GM19397 (cell line): Measurements from ENCODE around the gene CPNE9.

Experiments
- ATAC-seq: cut with Tn5 transposase; IDR thresholded peaks from one replicate; pipeline ENCODE4 v1.9.1; 2021; ENCODE audit warnings: mild to moderate bottlenecking, moderate library complexity; ENCODE audit not compliant: unreplicated experiment

Gene CPNE9

GRCh38 chr3:9713142-9713541 lies 9.5 kb downstream of the CPNE9 start:
- ATAC-seq, result no peak

GRCh38 chr3:9715136-9715535 lies 11.5 kb downstream of the CPNE9 start:
- ATAC-seq, result no peak

DNA sequence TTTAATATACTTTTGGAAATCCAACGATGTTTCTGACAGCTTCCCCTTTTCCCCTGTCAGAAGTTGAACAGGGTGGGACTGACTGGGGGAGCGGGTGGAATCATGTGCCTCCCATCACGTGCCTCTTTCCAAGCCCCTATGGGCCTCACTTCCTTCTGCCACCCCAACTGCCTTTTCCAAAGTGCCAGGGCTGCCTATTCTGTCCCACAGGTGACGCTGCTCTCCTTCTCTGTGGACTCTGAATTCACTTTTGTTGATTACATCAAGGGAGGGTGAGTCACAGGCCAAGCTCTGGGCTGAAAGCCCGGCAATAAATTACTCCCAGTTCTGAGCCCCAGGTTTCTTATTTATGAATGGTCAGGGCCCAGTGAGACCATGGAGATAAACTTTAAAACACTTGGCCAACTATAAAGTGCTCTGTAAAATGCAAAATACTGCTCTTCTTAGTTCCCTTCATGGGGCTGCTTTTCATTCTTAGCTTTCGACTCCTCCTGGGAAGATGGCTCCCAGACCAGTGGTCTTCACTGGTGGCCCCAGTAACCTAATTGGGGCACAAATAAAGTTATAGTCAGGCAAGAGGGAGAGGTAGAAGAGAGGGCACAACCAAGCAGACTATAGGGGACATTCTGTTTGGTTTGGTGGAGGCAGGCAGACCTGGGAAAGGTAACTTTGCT lies 12.3 kb downstream of the CPNE9 start:
- no peak for ATAC-seq

DNA sequence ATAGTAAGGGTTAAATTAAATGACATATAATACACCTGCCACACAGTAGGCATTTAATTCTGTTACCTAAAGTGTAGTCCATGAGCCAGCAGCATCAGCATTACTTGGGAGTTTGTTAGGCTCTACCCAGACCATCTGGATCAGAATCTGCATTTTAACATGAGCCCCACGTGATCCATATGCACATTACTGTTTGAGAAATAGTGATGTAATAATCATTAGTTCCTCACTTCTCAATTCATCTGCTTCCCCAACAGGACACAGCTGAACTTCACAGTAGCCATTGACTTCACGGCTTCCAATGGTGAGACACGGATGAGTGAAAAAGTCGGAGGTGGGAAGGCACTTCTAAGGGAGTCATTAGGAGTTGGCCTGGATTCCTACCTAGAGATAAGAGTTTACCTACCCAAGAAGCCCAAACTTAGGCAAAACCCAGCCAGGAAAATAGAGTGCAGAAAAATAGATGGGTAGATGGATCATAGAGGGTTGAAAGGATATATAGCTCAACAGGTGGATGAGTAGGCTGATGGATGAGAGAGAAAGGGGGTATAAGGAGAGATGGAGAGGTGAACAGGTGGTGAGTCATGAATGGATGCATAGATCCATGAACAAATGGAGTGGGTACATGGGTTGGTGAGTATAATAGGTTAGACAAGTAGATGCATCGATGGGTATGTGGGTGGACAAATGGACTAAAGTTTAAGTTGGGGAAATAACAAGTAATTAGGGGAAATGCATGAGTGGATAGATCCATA lies 13.3 kb downstream of the CPNE9 start:
- no peak for ATAC-seq

GRCh38 chr3:9717563-9717962 lies 13.9 kb downstream of the CPNE9 start:
- no peak for ATAC-seq

DNA sequence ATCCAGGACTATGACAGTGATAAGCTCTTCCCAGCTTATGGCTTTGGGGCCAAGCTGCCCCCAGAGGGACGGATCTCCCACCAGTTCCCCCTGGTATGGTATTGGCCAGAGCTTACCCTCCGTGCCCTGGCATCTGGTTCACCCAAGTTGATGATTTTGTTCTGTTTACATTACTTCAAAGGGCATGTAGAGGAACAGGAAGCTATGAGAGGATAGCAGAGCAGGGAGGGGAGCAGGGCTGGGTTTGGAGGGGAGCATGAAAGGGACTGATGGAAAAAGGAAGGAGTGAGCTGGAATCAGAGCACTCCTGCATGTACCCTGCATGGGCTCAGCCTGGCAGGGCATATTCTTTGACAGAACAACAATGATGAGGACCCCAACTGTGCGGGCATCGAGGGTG lies 14.5 kb downstream of the CPNE9 start:
- ATAC-seq, result no peak

GRCh38 chr3:9721015-9721699 lies 17.5 kb downstream of the CPNE9 start:
- ATAC-seq, result no peak

GRCh38 chr3:9721700-9722060 lies 18.0 kb downstream of the CPNE9 start:
- no peak for ATAC-seq

GRCh38 chr3:9725775-9726515 lies 22.3 kb downstream of the CPNE9 start:
- no peak for ATAC-seq

- ATAC-seq, result no peak
Observed at GRCh38 chr3:9727041-9727595, 23.5 kb downstream of the CPNE9 start.

GRCh38 chr3:9727743-9728142 lies 24.1 kb downstream of the CPNE9 start:
- ATAC-seq, result no peak

- ATAC-seq, result no peak
Observed at GRCh38 chr3:9729419-9729818, 25.8 kb downstream of the CPNE9 start.

DNA sequence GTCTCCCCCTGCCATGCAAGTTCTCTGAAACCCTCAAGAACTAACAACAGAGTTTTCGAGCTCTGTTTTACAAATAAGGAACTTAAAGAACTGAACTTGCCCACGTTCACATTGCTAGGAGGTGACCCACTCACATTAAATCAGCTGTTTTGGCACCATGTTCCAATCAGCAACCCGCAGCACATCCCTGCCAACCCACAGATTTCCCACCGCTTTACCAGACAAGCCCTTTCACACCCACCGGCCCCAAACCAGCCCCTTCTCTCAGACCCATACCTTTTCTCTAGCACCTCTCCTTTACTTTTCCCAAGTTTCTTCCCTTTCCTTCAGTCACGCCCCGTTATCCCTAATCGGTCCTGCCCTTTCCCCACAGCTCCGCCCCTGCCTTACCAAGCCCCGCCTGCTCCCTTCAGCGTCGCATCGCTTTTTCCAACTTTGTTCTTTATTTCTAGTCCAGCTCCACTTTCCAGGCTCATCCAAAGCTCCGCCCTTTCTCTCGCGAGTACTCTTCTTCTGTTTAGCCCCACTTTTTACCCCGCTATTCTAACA lies 27.1 kb downstream of the CPNE9 start:
- peak; percentile 36 for ATAC-seq

DNA sequence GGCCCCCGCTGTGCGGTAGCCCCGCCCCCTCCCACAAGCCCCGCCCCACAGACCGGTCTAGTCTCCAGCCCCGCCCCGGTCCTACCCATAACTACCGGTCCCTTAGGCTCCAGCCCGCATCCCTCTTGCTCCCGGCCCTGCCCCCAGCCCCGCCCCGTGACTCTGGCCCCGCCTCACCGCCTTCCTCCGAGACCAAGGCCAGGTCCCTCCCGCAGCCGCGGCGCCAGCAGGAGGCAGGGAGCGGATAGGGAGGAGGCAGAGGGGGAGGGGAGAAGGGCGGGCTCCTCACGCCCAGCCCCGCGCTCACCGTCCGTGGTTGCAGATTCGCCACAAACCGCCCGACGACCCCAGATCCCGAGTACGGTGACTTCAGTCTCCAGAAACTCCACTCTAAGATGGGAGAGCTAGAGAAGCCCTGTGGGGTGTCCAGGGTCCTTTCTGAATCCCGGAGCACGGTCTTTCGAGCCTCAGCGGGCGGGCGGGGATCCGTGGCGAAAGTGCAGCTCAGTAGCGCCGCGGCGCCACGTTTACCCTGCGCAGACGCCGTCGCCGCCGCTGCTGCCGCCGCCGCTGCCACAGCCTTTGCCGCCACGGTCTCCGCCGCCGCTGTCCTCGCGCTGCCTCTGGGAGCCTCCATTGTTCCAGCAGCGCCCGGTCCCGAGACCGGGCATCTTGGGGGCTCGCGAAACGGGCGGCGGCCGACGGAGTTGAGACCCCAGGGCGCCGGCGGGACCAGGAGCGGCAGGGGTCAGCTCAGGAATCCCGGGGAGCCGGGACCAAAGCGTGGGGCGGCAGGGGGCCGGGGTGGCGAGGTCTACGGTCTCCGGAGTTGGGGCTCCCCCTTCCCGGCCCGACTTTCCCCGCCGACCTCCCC lies 27.8 kb downstream of the CPNE9 start, which contains the start of gene BRPF1:
Gene BRPF1, plus strand, starts transcription at position 530 of the 874 bp plus-strand sequence. CDS start 2,406 bp downstream, outside the sequence.
- peak; percentile 91 for ATAC-seq

DNA sequence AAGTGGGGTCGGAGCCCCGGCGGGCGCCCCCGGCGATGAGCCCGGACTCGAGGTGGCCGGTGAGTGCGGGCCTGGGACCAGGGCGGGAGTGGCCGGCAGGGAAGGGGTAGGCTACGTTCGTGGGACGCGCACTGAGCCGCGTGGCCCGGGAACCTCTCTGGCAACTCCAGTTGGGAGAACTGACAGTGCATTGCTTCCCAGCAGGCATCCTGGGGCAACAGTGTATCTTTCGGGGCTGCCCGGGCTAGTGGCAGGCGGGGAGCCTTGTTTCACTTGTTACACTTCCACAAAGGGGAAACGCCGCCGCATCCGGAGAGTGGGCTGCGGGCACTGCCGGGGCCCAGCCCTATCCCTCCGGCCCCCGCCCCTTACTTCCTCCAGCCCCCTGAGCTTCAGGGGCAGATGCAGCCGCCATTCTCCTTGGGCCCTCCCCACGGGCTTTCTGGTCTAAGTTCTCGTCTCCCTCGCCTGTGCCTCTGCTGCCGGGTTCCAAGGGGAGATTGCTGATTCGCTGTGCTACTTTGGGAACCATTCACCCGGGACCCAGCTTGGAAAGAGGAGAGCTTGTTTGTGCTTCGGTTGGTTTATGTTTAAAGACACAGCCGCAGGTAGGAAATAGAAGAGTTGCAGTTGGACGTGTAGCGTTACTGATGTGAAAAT lies 28.6 kb downstream of the CPNE9 start:
- peak; percentile 5 for ATAC-seq

- ATAC-seq, result no peak
Observed at GRCh38 chr3:9732740-9733115, 29.1 kb downstream of the CPNE9 start.

DNA sequence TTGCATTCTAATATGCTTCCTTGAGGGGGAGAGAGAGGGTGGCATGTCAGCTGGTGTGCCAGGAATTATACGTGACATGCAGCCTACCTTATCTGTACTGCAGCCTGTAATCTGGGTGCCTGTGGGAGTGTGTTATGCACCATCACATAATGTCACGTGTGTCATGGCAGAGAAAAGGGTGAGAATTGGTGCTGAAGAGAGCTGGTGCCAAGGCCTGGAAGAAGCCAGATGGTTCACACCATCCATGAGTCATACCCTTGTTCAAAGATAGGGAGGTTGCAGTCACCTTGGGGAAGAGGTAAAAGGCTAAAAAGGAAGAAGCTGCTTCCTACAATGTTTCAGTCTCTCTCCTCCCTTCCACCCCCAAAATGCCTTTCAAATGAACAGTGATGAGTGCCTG lies 33.2 kb downstream of the CPNE9 start:
- no peak for ATAC-seq

- ATAC-seq, result no peak
Observed at GRCh38 chr3:9739181-9739580, 35.5 kb downstream of the CPNE9 start.

DNA sequence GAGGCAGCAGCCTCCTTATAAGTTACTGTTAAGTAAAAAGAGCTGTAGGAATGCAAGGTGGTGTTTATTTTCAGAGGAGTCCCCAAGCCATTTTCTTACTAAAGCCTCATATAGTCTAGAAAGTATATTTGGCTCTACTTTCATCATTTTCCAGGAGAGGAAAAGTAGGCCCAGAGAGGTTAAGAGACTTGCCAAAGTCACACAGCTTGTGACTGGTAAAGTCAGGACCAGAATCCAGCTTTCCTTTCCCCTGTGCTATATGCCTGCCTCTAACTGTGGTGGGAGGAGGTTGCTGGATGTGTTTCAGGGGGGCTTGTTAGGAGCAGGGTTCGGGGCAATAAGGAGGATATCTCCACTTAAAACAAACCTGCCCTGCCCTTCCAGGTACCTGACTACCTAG lies 38.9 kb downstream of the CPNE9 start:
- ATAC-seq, result no peak
